Measurements from ENCODE around the gene RBBP8NL.

DNA sequence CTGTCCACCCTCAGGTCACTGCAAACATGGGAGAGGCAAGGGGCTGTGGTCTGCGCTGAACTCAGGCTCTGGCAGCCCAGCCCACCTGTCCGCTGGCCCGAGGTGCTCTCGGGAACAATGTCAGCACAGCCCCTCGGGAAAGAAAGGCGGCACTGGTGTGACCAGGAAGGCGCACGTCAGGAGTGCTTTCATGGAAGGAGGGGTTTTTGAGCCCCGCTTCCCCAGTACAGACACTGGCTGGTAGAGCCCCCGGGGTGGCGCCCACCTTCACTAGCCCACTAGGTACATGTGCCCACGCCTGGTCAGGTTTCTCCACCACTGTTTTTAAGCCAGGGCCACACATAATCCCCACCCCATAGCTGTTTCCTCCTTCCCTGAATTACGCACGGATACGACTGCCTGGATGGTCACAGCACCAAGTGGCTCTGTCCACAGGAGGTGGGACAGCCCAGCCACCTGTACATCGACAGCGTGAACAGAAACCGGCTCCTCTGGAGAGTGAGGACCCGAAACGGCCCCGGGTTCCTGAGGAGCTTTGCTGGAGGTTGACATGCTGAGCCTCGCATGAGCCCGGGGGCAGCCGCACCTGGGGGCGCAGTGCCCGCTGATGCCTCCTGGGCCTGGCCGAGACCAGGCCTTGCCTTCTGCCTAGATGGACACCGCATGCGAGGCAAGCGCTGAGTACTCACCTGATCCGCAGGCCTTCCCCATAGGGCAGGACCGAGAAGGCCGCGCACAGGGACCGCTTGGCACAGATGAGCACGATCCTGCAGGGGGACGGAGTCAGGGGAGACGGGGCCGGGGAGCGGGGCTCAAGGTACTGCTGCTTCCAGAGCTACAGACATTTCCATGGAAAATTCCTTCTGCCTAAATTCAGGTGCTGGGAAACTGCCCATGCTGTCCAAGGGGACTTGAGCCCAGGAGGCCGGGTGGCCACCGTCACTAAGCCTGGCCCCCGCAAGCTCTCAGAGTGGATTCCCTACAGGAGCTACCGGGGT, 32.8 kb downstream of the RBBP8NL start:
- no peak for TF ChIP-seq CTCF (conservative IDR thresholded peaks at IDR 0.05 in 1 of 2, IDR thresholded peaks at IDR 0.05 in 1 of 2; ENCODE audit: low read depth in 1 of 2, low read length in 2 of 2)
- TF ChIP-seq EZH2 (IDR thresholded peaks at IDR 0.05; ENCODE audit: low read length, missing control alignments), result no peak

Data from fibroblast of lung (primary cell).